Measurements from ENCODE around the gene BEGAIN.

DNA sequence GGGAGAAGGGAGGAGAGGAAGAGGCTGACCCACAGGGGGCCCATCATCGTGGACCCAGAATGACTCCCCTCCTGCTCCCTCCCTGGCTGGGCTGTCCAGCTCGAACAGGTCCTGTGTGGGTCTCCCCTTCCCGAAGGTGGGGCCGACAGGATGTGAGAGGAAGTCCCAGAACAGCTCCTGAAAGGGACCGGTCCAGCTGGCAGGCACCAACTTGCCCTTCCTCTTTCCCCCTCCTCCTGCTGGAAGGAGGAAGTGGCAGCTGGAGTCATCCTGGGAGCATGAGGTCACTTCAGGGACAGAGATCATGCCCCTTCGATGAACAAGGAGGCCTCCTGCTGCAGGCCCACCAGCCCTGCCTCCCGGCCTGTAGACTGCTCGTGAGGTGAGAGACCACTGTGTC, 35.0 kb upstream of the BEGAIN start:
- TF ChIP-seq, protein P1, sequence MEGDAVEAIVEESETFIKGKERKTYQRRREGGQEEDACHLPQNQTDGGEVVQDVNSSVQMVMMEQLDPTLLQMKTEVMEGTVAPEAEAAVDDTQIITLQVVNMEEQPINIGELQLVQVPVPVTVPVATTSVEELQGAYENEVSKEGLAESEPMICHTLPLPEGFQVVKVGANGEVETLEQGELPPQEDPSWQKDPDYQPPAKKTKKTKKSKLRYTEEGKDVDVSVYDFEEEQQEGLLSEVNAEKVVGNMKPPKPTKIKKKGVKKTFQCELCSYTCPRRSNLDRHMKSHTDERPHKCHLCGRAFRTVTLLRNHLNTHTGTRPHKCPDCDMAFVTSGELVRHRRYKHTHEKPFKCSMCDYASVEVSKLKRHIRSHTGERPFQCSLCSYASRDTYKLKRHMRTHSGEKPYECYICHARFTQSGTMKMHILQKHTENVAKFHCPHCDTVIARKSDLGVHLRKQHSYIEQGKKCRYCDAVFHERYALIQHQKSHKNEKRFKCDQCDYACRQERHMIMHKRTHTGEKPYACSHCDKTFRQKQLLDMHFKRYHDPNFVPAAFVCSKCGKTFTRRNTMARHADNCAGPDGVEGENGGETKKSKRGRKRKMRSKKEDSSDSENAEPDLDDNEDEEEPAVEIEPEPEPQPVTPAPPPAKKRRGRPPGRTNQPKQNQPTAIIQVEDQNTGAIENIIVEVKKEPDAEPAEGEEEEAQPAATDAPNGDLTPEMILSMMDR (IDR thresholded peaks at IDR 0.05; ENCODE audit: poor library complexity, severe bottlenecking), result no peak
- TF ChIP-seq EZH2 (IDR thresholded peaks at IDR 0.05; ENCODE audit: borderline replicate concordance, insufficient read depth, low read length, poor library complexity, severe bottlenecking), result no peak
- no peak for TF ChIP-seq POLR2AphosphoS5 (IDR thresholded peaks at IDR 0.05)
- no peak for TF ChIP-seq RAD21 (conservative IDR thresholded peaks at IDR 0.05)
- TF ChIP-seq EP300 (conservative IDR thresholded peaks at IDR 0.05; ENCODE audit: poor library complexity, severe bottlenecking), result no peak
